K562 (cell line): ENCODE results near the gene TRMT10B. TPM values are rescaled to one million over a fixed set of nuclear protein-coding genes. Genes with fewer than 3 reads are reported as not detected.

Experiments
- ARHGAP35 ChIP-seq: fragments of 450-650 bp; IDR thresholded peaks from 2 replicates; pipeline ENCODE4 v1.6.1; 2018; ENCODE audit not compliant: partially characterized antibody
- CEBPB ChIP-seq: fragments of 450-650 bp; IDR thresholded peaks from 2 replicates; pipeline ENCODE4 v1.6.1; 2016; ENCODE audit warnings: missing genetic modification characterization, missing compliant biosample characterization
- DDX20 ChIP-seq: fragments of 450-650 bp; IDR thresholded peaks from 2 replicates; pipeline ENCODE4 v1.6.1; 2016; ENCODE audit warnings: missing genetic modification characterization, low read depth, mild to moderate bottlenecking, missing compliant biosample characterization, moderate library complexity
- E2F1 ChIP-seq: sonication (generic); formaldehyde crosslinking; IDR thresholded peaks from 2 replicates; pipeline ENCODE4 v1.8.1; 2023; ENCODE audit warnings: mild to moderate bottlenecking, missing genetic modification reagents, moderate library complexity
- EHMT2 ChIP-seq: fragments of 450-650 bp; IDR thresholded peaks from 2 replicates; pipeline ENCODE4 v1.6.1; 2018; ENCODE audit warnings: antibody characterized with exemption
- HNRNPK ChIP-seq: fragments of 200-400 bp; formaldehyde crosslinking; IDR thresholded peaks from one replicate; pipeline ENCODE4 v1.6.1; 2018; ENCODE audit warnings: mild to moderate bottlenecking, low read depth, low read length; ENCODE audit not compliant: poor library complexity, severe bottlenecking
- HNRNPL ChIP-seq: fragments of 200-400 bp; formaldehyde crosslinking; IDR thresholded peaks from 2 replicates; pipeline ENCODE4 v1.6.1; 2017; ENCODE audit warnings: low read depth, mild to moderate bottlenecking, low read length
- MEIS2 ChIP-seq: fragments of 450-650 bp; IDR thresholded peaks from 2 replicates; pipeline ENCODE4 v1.6.1; 2014; ENCODE audit warnings: mild to moderate bottlenecking; ENCODE audit not compliant: partially characterized antibody
- MIER1 ChIP-seq: fragments of 450-650 bp; IDR thresholded peaks from 2 replicates; pipeline ENCODE4 v1.6.1; 2016; ENCODE audit warnings: antibody characterized with exemption, mild to moderate bottlenecking, low read depth
- PHB2 ChIP-seq: fragments of 450-650 bp; IDR thresholded peaks from 2 replicates; pipeline ENCODE4 v1.6.1; 2017; ENCODE audit warnings: low read depth
- POLR2G ChIP-seq: fragments of 200-400 bp; formaldehyde crosslinking; IDR thresholded peaks from 2 replicates; pipeline ENCODE4 v1.6.1; 2017; ENCODE audit warnings: low read depth, mild to moderate bottlenecking, antibody characterized with exemption, low read length, moderate library complexity
- PURB ChIP-seq: sonication (generic); formaldehyde crosslinking; IDR thresholded peaks from 2 replicates; pipeline ENCODE4 v1.9.0; 2021; ENCODE audit warnings: low read depth, mild to moderate bottlenecking, missing genetic modification reagents
- RFX7 ChIP-seq: fragments of 250-450 bp; sonication (Bioruptor Pico); IDR thresholded peaks from 2 replicates; pipeline ENCODE4 v1.5.1; 2021; ENCODE audit warnings: mild to moderate bottlenecking
- TGIF2 ChIP-seq: sonication (generic); formaldehyde crosslinking; IDR thresholded peaks from 2 replicates; pipeline ENCODE4 v1.8.1; 2022; ENCODE audit warnings: mild to moderate bottlenecking, missing genetic modification reagents, moderate library complexity
- USF2 ChIP-seq: sonication (generic); formaldehyde crosslinking; IDR thresholded peaks from 2 replicates; pipeline ENCODE4 v1.5.0; 2020; ENCODE audit warnings: missing genetic modification reagents
- ZNF551 ChIP-seq: fragments of 250-450 bp; sonication (Bioruptor Pico); IDR thresholded peaks from 2 replicates; pipeline ENCODE4 v1.5.0; 2021; ENCODE audit warnings: mild to moderate bottlenecking, moderate library complexity
- polyA plus RNA-seq, 8 experiments: library from polyadenylated mRNA; depleted of rRNA in 4 of 8; stranded (reverse) in 5 of 8; unstranded in 3 of 8; fragments of >200 nt; fragmentation: Nextera tagmentation in 2 of 8; fragmentation: Illumina TruSeq in 1 of 8; extraction: Ambion mirVana in 2 of 8; extraction: Trizol in 1 of 8; gene quantifications; 2 replicates each; pipeline versions ENCODE4 v1.2.1 to v1.2.3, GENCODE V29; 2011 to 2014; ENCODE audit warnings: inconsistent platforms in 1 of 8, missing spikeins in 1 of 8
- total RNA-seq, 7 experiments: library from RNA; depleted of rRNA in 6 of 7; stranded (reverse); fragments of >200 nt in 6 of 7; fragmentation: Illumina TruSeq in 2 of 7; extraction: Trizol in 2 of 7; gene quantifications; 2 replicates each; pipeline versions ENCODE4 v1.2.1 to v1.2.3, GENCODE V29; 2011 to 2021; ENCODE audit warnings: low replicate concordance in 1 of 7
- TF ChIP-seq, protein P1 (sequence below): fragments of 250-450 bp; sonication (Bioruptor Pico); IDR thresholded peaks from 2 replicates; pipeline ENCODE4 v1.4.0; 2020
- TF ChIP-seq, protein P2 (sequence below): fragments of 250-450 bp; sonication (Bioruptor Pico); IDR thresholded peaks from 2 replicates; pipeline ENCODE4 v1.5.0; 2021
- TF ChIP-seq, protein P3 (sequence below): fragments of 250-450 bp; sonication (Bioruptor Pico); IDR thresholded peaks from 2 replicates; pipeline ENCODE4 v1.8.0; 2022; ENCODE audit warnings: moderate library complexity, mild to moderate bottlenecking, inconsistent platforms

Gene TRMT10B
- total and polyA plus RNA-seq, 9 of the 15 experiments (the other 6 are each of a cell fraction or from before 2014, with no cell fraction given) = 2.9 to 13.4 (median 7.0) TPM

DNA sequence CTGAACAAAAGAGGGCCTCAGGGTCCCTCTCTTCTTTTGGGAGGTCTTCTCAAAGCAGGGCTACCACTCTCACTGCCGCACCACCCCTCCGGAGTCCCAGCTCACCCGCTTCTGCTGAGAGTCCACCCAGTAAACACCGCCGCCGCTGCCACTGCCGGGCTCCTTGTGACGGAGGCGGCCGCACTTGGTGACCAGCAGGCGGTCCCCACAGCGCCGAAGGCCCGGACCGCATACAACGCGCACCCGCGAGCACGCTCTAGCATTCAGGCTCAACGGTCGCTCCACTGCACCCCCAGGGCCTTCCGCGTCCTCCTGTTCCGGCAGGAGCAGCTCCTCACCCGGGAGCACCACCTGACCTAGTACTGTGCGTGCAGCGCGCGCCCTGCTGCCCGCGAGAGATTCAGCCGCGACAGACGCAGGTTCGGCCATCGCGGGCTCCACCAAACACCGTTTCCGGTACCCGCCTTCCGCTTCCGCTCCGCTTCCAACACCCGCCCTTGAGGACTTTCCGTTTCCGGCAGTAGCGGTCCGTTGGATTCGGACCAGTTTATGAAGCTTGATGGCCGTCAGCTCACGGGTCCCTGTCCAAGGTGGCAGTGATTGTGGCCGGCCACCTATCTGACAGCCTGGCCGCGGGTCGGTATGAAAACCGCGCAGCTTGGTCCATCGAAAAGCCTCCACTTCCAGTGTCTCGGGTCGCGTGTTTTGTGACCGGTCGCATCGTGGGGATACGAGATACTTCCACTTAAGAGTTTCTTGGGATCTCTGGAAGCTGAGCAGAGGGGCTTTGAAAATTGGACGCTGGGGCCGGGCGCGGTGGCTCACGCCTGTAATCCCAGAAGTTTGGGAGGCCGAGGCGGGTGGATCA, 31.2 kb downstream of the TRMT10B start, which contains the start of gene EXOSC3 (continued):
- TF ChIP-seq ZNF551 (CRISPR knock-in tag) = no peak
- peak; percentile 96 for TF ChIP-seq EHMT2
- no peak for TF ChIP-seq TGIF2 (CRISPR knock-in tag)
- TF ChIP-seq HNRNPK = no peak
- TF ChIP-seq, protein P1, sequence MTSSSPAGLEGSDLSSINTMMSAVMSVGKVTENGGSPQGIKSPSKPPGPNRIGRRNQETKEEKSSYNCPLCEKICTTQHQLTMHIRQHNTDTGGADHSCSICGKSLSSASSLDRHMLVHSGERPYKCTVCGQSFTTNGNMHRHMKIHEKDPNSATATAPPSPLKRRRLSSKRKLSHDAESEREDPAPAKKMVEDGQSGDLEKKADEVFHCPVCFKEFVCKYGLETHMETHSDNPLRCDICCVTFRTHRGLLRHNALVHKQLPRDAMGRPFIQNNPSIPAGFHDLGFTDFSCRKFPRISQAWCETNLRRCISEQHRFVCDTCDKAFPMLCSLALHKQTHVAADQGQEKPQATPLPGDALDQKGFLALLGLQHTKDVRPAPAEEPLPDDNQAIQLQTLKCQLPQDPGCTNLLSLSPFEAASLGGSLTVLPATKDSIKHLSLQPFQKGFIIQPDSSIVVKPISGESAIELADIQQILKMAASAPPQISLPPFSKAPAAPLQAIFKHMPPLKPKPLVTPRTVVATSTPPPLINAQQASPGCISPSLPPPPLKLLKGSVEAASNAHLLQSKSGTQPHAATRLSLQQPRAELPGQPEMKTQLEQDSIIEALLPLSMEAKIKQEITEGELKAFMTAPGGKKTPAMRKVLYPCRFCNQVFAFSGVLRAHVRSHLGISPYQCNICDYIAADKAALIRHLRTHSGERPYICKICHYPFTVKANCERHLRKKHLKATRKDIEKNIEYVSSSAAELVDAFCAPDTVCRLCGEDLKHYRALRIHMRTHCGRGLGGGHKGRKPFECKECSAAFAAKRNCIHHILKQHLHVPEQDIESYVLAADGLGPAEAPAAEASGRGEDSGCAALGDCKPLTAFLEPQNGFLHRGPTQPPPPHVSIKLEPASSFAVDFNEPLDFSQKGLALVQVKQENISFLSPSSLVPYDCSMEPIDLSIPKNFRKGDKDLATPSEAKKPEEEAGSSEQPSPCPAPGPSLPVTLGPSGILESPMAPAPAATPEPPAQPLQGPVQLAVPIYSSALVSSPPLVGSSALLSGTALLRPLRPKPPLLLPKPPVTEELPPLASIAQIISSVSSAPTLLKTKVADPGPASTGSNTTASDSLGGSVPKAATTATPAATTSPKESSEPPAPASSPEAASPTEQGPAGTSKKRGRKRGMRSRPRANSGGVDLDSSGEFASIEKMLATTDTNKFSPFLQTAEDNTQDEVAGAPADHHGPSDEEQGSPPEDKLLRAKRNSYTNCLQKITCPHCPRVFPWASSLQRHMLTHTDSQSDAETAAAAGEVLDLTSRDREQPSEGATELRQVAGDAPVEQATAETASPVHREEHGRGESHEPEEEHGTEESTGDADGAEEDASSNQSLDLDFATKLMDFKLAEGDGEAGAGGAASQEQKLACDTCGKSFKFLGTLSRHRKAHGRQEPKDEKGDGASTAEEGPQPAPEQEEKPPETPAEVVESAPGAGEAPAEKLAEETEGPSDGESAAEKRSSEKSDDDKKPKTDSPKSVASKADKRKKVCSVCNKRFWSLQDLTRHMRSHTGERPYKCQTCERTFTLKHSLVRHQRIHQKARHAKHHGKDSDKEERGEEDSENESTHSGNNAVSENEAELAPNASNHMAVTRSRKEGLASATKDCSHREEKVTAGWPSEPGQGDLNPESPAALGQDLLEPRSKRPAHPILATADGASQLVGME = no peak
- TF ChIP-seq PURB (CRISPR knock-in tag) = no peak
- peak; percentile 99 for TF ChIP-seq POLR2G
- peak; percentile 51; the same call in 1 of the 2 replicates for TF ChIP-seq USF2 (CRISPR knock-in tag)
- TF ChIP-seq PHB2 = peak; percentile 51; the same call in 1 of the 2 replicates
- TF ChIP-seq, protein P2, sequence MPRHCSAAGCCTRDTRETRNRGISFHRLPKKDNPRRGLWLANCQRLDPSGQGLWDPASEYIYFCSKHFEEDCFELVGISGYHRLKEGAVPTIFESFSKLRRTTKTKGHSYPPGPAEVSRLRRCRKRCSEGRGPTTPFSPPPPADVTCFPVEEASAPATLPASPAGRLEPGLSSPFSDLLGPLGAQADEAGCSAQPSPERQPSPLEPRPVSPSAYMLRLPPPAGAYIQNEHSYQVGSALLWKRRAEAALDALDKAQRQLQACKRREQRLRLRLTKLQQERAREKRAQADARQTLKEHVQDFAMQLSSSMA (CRISPR knock-in tag) = no peak; the same call in 1 of the 2 replicates
- peak; percentile 91 for TF ChIP-seq MIER1
- TF ChIP-seq, protein P3, sequence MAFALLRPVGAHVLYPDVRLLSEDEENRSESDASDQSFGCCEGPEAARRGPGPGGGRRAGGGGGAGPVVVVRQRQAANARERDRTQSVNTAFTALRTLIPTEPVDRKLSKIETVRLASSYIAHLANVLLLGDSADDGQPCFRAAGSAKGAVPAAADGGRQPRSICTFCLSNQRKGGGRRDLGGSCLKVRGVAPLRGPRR (CRISPR knock-in tag) = no peak
- no peak for TF ChIP-seq DDX20
- no peak for TF ChIP-seq HNRNPL
- TF ChIP-seq RFX7 (CRISPR knock-in tag) = no peak
- no peak for TF ChIP-seq CEBPB (tag)
- TF ChIP-seq E2F1 (CRISPR knock-in tag) = peak; percentile 93
- peak; percentile 61 for TF ChIP-seq MEIS2
- no peak for TF ChIP-seq ARHGAP35
